HCT116 (cell line): Measurements from ENCODE around the gene DLG2. TPM values are rescaled to one million over a fixed set of nuclear protein-coding genes. Genes with fewer than 3 reads are reported as not detected.

Experiments used
- ATAC-seq: fragments of 200-7000 bp; cut with Tn5 transposase; 2 replicates; pipeline ENCODE4 v1.9.1; 2020; ENCODE audit warnings: mild to moderate bottlenecking, moderate library complexity
- BruUV-seq: library from RNA; stranded (reverse); fragments of 400-500 nt; replicated peaks from 2 replicates; lab custom pipeline; 2021; lab: Mats Ljungman, UMichigan
- CTCF ChIA-PET: fragments of 300-600 bp; sonication (Branson Sonifier 250); formaldehyde crosslinking; loops from one replicate; lab custom pipeline; 2021; ENCODE audit warnings: antibody characterized with exemption; lab: Charles Lee
- POLR2A ChIA-PET: fragments of 300-600, 350-600 bp; sonication (Branson Sonifier 250); formaldehyde crosslinking; loops from one replicate; lab custom pipeline; 2021; ENCODE audit warnings: antibody characterized with exemption; lab: Charles Lee
- RAD21 ChIA-PET, 2 experiments: fragments of 300-600 bp; sonication (Branson Sonifier 250); formaldehyde crosslinking; loops; one replicate each; lab custom pipeline; 2023; ENCODE audit warnings: low total read pairs in 2 of 2; ENCODE audit not compliant: uncharacterized antibody in 2 of 2, unreplicated experiment in 2 of 2, low non-redundant PET in 1 of 2; lab: Charles Lee
- DNase-seq: peaks from one replicate; pipeline ENCODE4 v3.0.0-alpha.2; 2010; ENCODE audit warnings: low read depth, low spot score
- H2AFZ ChIP-seq: fragments of 200-600 bp; shearing (Covaris generic), sonication (generic); 2 replicates; pipeline ENCODE4 v1.6.1; 2017; ENCODE audit warnings: low read depth, mixed run types, mixed read lengths, antibody characterized with exemption, low read length; ENCODE audit not compliant: poor library complexity, severe bottlenecking
- H3K27ac ChIP-seq: 2 replicates; pipeline ENCODE4 v1.5.1; 2012; ENCODE audit warnings: low read depth, low read length
- H3K27me3 ChIP-seq: fragments of 200-600 bp; sonication (generic); 2 replicates; pipeline ENCODE4 v1.6.1; 2016; ENCODE audit warnings: mixed run types, low read length, mixed read lengths; ENCODE audit not compliant: insufficient read depth
- H3K36me3 ChIP-seq, 2 experiments: fragments of 200-500 bp in 1 of 2; fragments of 200-600 bp in 1 of 2; sonication (Bioruptor generic) in 1 of 2; sonication (generic) in 1 of 2; 2 replicates each; pipeline versions ENCODE4 v1.5.1 to v1.6.1; 2014 to 2016; ENCODE audit warnings: low read length in 2 of 2, inconsistent platforms in 1 of 2, mixed read lengths in 1 of 2, mixed run types in 1 of 2; ENCODE audit not compliant: insufficient read depth in 2 of 2, control insufficient read depth in 1 of 2
- H3K4me1 ChIP-seq, 2 experiments: fragments of 200-600 bp in 1 of 2; sonication (generic) in 1 of 2; 2 replicates each; pipeline versions ENCODE4 v1.5.1 to v1.6.1; 2012 to 2017; ENCODE audit warnings: low read length in 2 of 2, inconsistent platforms in 1 of 2, mild to moderate bottlenecking in 1 of 2, mixed read lengths in 1 of 2, mixed run types in 1 of 2, moderate library complexity in 1 of 2; ENCODE audit not compliant: insufficient read depth in 2 of 2, control insufficient read depth in 1 of 2
- H3K4me2 ChIP-seq: fragments of 200-600 bp; sonication (generic); 2 replicates; pipeline ENCODE4 v1.6.1; 2017; ENCODE audit warnings: mixed run types, low read length, mixed read lengths
- H3K4me3 ChIP-seq, 2 experiments: fragments of 200-600 bp in 1 of 2; sonication (generic) in 1 of 2; replicated peaks in 1 of 2; 2 replicates each; pipeline ENCODE4 v1.5.1; 2011 to 2016; ENCODE audit warnings: low read length in 2 of 2, control low read depth in 1 of 2, low read depth in 1 of 2, mild to moderate bottlenecking in 1 of 2, mixed read lengths in 1 of 2, mixed run types in 1 of 2
- H3K79me2 ChIP-seq: fragments of 200-600 bp; sonication (generic); 2 replicates; pipeline ENCODE4 v1.6.1; 2017; ENCODE audit warnings: mild to moderate bottlenecking, mixed run types, low read length, moderate library complexity, mixed read lengths; ENCODE audit not compliant: insufficient read depth
- H3K9ac ChIP-seq: fragments of 200-600 bp; sonication (generic); 2 replicates; pipeline ENCODE4 v1.6.1; 2016; ENCODE audit warnings: low read length, mixed read lengths
- H3K9me2 ChIP-seq: fragments of 200-600 bp; sonication (generic), shearing (Covaris generic); 2 replicates; pipeline ENCODE4 v1.6.1; 2017; ENCODE audit warnings: mixed run types, mild to moderate bottlenecking, moderate library complexity; ENCODE audit not compliant: insufficient read depth
- H3K9me3 ChIP-seq, 2 experiments: fragments of 200-500 bp in 1 of 2; fragments of 200-600 bp in 1 of 2; sonication (Bioruptor generic) in 1 of 2; sonication (generic) in 1 of 2; 2 replicates each; pipeline ENCODE4 v1.6.1; 2014 to 2017; ENCODE audit warnings: low read length in 2 of 2, mixed read lengths in 2 of 2, inconsistent platforms in 1 of 2, low read depth in 1 of 2, mild to moderate bottlenecking in 1 of 2, mixed run types in 1 of 2, moderate library complexity in 1 of 2; ENCODE audit not compliant: control insufficient read depth in 1 of 2, insufficient read depth in 1 of 2
- H4K20me1 ChIP-seq: fragments of 200-600 bp; sonication (generic), shearing (Covaris generic); 2 replicates; pipeline ENCODE4 v1.6.1; 2017; ENCODE audit warnings: mixed run types, mild to moderate bottlenecking, moderate library complexity; ENCODE audit not compliant: insufficient read depth
- ATF3 ChIP-seq: IDR thresholded peaks from 2 replicates; pipeline ENCODE4 v1.6.1; 2012
- EGR1 ChIP-seq: IDR thresholded peaks from 2 replicates; pipeline ENCODE4 v1.6.1; 2012; ENCODE audit warnings: low read depth
- EZH2phosphoT487 ChIP-seq: fragments of 200-600 bp; IDR thresholded peaks from 2 replicates; pipeline ENCODE4 v1.6.1; 2018; ENCODE audit warnings: antibody characterized with exemption, borderline replicate concordance
- JUND ChIP-seq: IDR thresholded peaks from 2 replicates; pipeline ENCODE4 v1.6.1; 2012
- MAX ChIP-seq: IDR thresholded peaks from 2 replicates; pipeline ENCODE4 v1.6.1; 2012
- POLR2A ChIP-seq: IDR thresholded peaks from 2 replicates; pipeline ENCODE4 v1.7.0; 2011; ENCODE audit warnings: borderline replicate concordance; ENCODE audit not compliant: insufficient read depth, insufficient read length; ENCODE audit errors: extremely low read depth
- POLR2AphosphoS5 ChIP-seq: IDR thresholded peaks from 2 replicates; pipeline ENCODE4 v1.6.1; 2011; ENCODE audit warnings: mild to moderate bottlenecking, low read depth, low read length, moderate library complexity
- SP1 ChIP-seq: IDR thresholded peaks from 2 replicates; pipeline ENCODE4 v1.6.1; 2012; ENCODE audit warnings: low read depth
- SRF ChIP-seq: IDR thresholded peaks from 2 replicates; pipeline ENCODE4 v1.6.1; 2012; ENCODE audit warnings: low read depth
- ZBTB33 ChIP-seq: IDR thresholded peaks from 2 replicates; pipeline ENCODE4 v1.6.1; 2011; ENCODE audit warnings: mild to moderate bottlenecking, low read length, moderate library complexity; ENCODE audit not compliant: insufficient replicate concordance; ENCODE audit errors: extremely low read depth
- intact Hi-C: fragments of 100-400 bp; cut with micrococcal nuclease; formaldehyde crosslinking; loops from 2 replicates; pipeline ENCODE4 v1.10.0; 2022
- total RNA-seq: library from RNA; stranded (reverse); gene quantifications from one replicate; pipeline ENCODE4 v1.2.1, GENCODE V29; 2021; ENCODE audit not compliant: unreplicated experiment

The DLG2 gene
- total RNA-seq, 1 experiment from 2014 or later, result 2.4 TPM

- Histone ChIP-seq H3K4me1 (peaks cover 0 to 1% of the 10 kb centered on the region in 2 experiments; a peak in 1 of 4 replicates), H3K36me3 (no peaks in the 10 kb centered on the region), H2AFZ (no peak overlapping the region), H3K9ac (no peak overlapping the region), H3K27me3 (peaks cover 40% of the 10 kb centered on the region), H4K20me1 (no peaks in the 10 kb centered on the region), H3K79me2 (no peaks in the 10 kb centered on the region), H3K9me2 (no peaks in the 10 kb centered on the region), H3K4me2 (no peak overlapping the region), H3K9me3 (no peaks in the 10 kb centered on the region), H3K4me3 (no peak overlapping the region), H3K27ac (no peak overlapping the region)
- TF ChIP-seq JUND (no peak), EGR1 (no peak), POLR2AphosphoS5 (no peak), POLR2A (no peak), ATF3 (no peak), EZH2phosphoT487 (no peak), ZBTB33 (no peak)
- intact Hi-C loops, result no loop called here
- RAD21 ChIA-PET, result no interaction called here
- POLR2A ChIA-PET, result no interaction called here
- ATAC-seq (no peak), DNase-seq (no peak)
- CTCF ChIA-PET, result no interaction called here
- BruUV-seq, result no TSS peak
These were observed 2172.5 kb downstream of the DLG2 start for GRCh38 chr11:83454674-83455073.

- Histone ChIP-seq H3K27me3 (peaks cover 7% of the 10 kb centered on the region; the same call in 1 of the 2 replicates), H3K4me1 (peaks cover 0 to 9% of the 10 kb centered on the region in 2 experiments; a peak in 1 of 4 replicates), H3K4me2 (no peak overlapping the region), H3K4me3 (no peak overlapping the region), H4K20me1 (no peaks in the 10 kb centered on the region), H3K9me2 (no peaks in the 10 kb centered on the region), H3K27ac (no peak overlapping the region), H3K9ac (no peak overlapping the region), H3K79me2 (no peaks in the 10 kb centered on the region), H3K9me3 (no peaks in the 10 kb centered on the region), H3K36me3 (no peaks in the 10 kb centered on the region), H2AFZ (no peak overlapping the region)
- ChIA-PET CTCF (no interaction called here), RAD21 (no interaction called here), POLR2A (no interaction called here)
- ATAC-seq (peak; percentile 52; the same call in 1 of the 2 replicates), DNase-seq (no peak)
- TF ChIP-seq SRF, result no peak
- TF ChIP-seq SP1, result no peak
- TF ChIP-seq JUND, result no peak
- no peak for TF ChIP-seq POLR2A
- no peak for TF ChIP-seq MAX
- BruUV-seq, result no TSS peak
- intact Hi-C loops, result no loop called here
These were observed 2177.7 kb downstream of the DLG2 start for GRCh38 chr11:83449338-83449913.
